Hepatocyte (in vitro differentiated cells): ENCODE measurements around the gene LYRM9. TPM values are rescaled to one million over a fixed set of nuclear protein-coding genes. Genes with fewer than 3 reads are reported as not detected.

ENCODE experiments used
- DNase-seq: peaks from one replicate; pipeline ENCODE4 v3.0.0-alpha.2; 2016; ENCODE audit warnings: low spot score
- H2AFZ ChIP-seq: fragments of 200-600 bp; sonication (generic); 2 replicates; pipeline ENCODE4 v1.6.0; 2016; ENCODE audit warnings: antibody characterized with exemption, mild to moderate bottlenecking
- H3K27ac ChIP-seq: fragments of 200-600 bp; sonication (generic); 2 replicates; pipeline ENCODE4 v1.5.1; 2016; ENCODE audit warnings: mild to moderate bottlenecking
- H3K27me3 ChIP-seq: fragments of 200-600 bp; sonication (generic); 2 replicates; pipeline ENCODE4 v1.6.1; 2016
- H3K36me3 ChIP-seq: fragments of 200-600 bp; sonication (generic); replicated peaks from 2 replicates; pipeline ENCODE4 v1.5.1; 2016; ENCODE audit warnings: low read depth; ENCODE audit not compliant: insufficient read depth
- H3K4me1 ChIP-seq: fragments of 200-600 bp; sonication (generic); 2 replicates; pipeline ENCODE4 v1.5.1; 2016; ENCODE audit warnings: mild to moderate bottlenecking, moderate library complexity; ENCODE audit not compliant: insufficient read depth
- H3K4me2 ChIP-seq: fragments of 200-600 bp; sonication (generic); 2 replicates; pipeline ENCODE4 v1.6.0; 2016
- H3K4me3 ChIP-seq: fragments of 200-600 bp; sonication (generic); 2 replicates; pipeline ENCODE4 v1.5.1; 2016; ENCODE audit warnings: mild to moderate bottlenecking
- H3K79me2 ChIP-seq: fragments of 200-600 bp; sonication (generic); 2 replicates; pipeline ENCODE4 v1.6.0; 2017; ENCODE audit warnings: mild to moderate bottlenecking
- H3K9me2 ChIP-seq: fragments of 200-600 bp; sonication (generic); replicated peaks from 2 replicates; pipeline ENCODE4 v1.6.0; 2017; ENCODE audit warnings: mild to moderate bottlenecking; ENCODE audit not compliant: insufficient read depth
- H3K9me3 ChIP-seq: fragments of 200-600 bp; sonication (generic); 2 replicates; pipeline ENCODE4 v1.5.1; 2016; ENCODE audit warnings: low read depth, mild to moderate bottlenecking
- H4K20me1 ChIP-seq: fragments of 200-600 bp; sonication (generic); 2 replicates; pipeline ENCODE4 v1.6.0; 2016; ENCODE audit warnings: mild to moderate bottlenecking; ENCODE audit not compliant: insufficient read depth, poor library complexity, severe bottlenecking
- EZH2 ChIP-seq: fragments of 200-600 bp; sonication (generic); IDR thresholded peaks from 2 replicates; pipeline ENCODE4 v1.6.1; 2016; ENCODE audit warnings: antibody characterized with exemption, mild to moderate bottlenecking, borderline replicate concordance
- EZH2phosphoT487 ChIP-seq: fragments of 200-600 bp; sonication (generic); IDR thresholded peaks from one replicate; pipeline ENCODE4 v1.6.1; 2018; ENCODE audit warnings: antibody characterized with exemption, mild to moderate bottlenecking, low read depth, moderate library complexity; ENCODE audit not compliant: unreplicated experiment, severe bottlenecking
- WGBS: methylation state at CpG from one replicate; pipeline ENCODE4 v1.1.6; 2016; ENCODE audit warnings: low lambda C conversion rate; ENCODE audit errors: missing lambda C conversion rate; 5-methylcytosine and 5-hydroxymethylcytosine counted together
- polyA plus RNA-seq: library from polyadenylated mRNA; unstranded; fragments of >200 nt; fragmentation: Nextera tagmentation; extraction: Ambion mirVana; gene quantifications from 2 replicates; pipeline ENCODE4 v1.2.1, GENCODE V29; 2016
- total RNA-seq: library from RNA; depleted of rRNA; stranded (reverse); fragments of >200 nt; gene quantifications from 2 replicates; pipeline ENCODE4 v1.2.3, GENCODE V29; 2014
- TF ChIP-seq, protein P1 (sequence below): fragments of 200-600 bp; sonication (generic); IDR thresholded peaks from 2 replicates; pipeline ENCODE4 v1.5.1; 2016; ENCODE audit warnings: antibody characterized with exemption, mild to moderate bottlenecking; ENCODE audit not compliant: poor library complexity

Gene LYRM9
- total and polyA plus RNA-seq, 2 experiments from 2014 or later: 10.5 to 12.2 TPM

DNA sequence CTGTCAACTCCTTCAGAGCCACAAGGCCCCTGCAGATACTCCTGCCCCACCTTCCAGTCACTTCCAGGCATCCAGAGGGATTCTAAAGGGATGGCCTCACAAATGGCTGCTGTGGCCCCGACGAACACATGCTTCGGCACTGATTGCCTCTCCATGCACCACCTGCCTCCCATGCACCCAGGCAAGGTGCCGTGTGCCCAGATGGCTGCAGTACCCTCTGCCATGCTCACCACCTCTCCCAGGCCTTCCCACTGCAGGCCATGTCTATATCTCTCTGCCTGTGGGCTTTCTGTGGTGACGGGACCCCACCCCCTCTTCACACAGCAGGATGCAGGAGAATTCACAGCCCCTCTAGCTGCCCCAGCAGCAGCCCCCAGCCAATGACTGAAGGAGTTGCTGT lies 27.9 kb upstream of the LYRM9 start:
- Histone ChIP-seq H4K20me1 (no peaks in the 10 kb centered on the region), H3K4me3 (no peak overlapping the region), H3K27ac (no peak overlapping the region), H3K36me3 (no peaks in the 10 kb centered on the region), H3K4me2 (no peak overlapping the region), H3K79me2 (no peaks in the 10 kb centered on the region), H2AFZ (no peak overlapping the region), H3K4me1 (no peaks in the 10 kb centered on the region), H3K9me3 (no peaks in the 10 kb centered on the region), H3K9me2 (no peaks in the 10 kb centered on the region), H3K27me3 (no peaks in the 10 kb centered on the region)
- no peak for DNase-seq
- WGBS: 93% methylated on average over 5 of the region's 5 CpGs
- no peak for TF ChIP-seq EZH2
- TF ChIP-seq, protein P1, sequence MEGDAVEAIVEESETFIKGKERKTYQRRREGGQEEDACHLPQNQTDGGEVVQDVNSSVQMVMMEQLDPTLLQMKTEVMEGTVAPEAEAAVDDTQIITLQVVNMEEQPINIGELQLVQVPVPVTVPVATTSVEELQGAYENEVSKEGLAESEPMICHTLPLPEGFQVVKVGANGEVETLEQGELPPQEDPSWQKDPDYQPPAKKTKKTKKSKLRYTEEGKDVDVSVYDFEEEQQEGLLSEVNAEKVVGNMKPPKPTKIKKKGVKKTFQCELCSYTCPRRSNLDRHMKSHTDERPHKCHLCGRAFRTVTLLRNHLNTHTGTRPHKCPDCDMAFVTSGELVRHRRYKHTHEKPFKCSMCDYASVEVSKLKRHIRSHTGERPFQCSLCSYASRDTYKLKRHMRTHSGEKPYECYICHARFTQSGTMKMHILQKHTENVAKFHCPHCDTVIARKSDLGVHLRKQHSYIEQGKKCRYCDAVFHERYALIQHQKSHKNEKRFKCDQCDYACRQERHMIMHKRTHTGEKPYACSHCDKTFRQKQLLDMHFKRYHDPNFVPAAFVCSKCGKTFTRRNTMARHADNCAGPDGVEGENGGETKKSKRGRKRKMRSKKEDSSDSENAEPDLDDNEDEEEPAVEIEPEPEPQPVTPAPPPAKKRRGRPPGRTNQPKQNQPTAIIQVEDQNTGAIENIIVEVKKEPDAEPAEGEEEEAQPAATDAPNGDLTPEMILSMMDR: no peak
- no peak for TF ChIP-seq EZH2phosphoT487

DNA sequence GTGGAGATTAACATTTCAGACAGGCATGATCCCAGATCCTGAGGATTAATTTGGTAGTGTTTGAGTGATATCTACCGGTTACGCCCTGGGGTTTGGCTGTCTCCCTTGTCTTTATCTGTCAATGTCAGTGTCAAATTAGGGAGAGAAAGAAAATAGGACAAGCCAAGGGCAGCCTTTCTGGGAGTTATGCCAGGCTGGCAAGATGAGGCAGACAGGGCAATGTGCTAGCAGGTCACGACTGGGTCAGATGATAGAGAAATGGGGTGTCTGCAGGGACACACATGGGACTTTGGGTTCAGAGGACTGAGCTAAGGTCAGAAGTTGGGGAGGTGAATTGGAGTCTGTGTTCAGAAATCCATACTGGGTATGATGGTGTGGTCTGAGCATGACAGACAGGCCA lies 27.4 kb upstream of the LYRM9 start:
- TF ChIP-seq, protein P1: no peak
- TF ChIP-seq EZH2: no peak
- TF ChIP-seq EZH2phosphoT487: no peak
- WGBS: 92% methylated on average over 3 of the region's 3 CpGs
- H3K27me3 ChIP-seq: no peaks in the 10 kb centered on the region
- H3K79me2 ChIP-seq: no peaks in the 10 kb centered on the region
- no peak overlapping the region for H3K4me2 ChIP-seq
- H2AFZ ChIP-seq: no peak overlapping the region
- no peak for DNase-seq
- H3K4me3 ChIP-seq: no peak overlapping the region
- H3K36me3 ChIP-seq: no peaks in the 10 kb centered on the region
- no peaks in the 10 kb centered on the region for H3K9me2 ChIP-seq
- no peaks in the 10 kb centered on the region for H3K9me3 ChIP-seq
- H3K27ac ChIP-seq: no peak overlapping the region
- H3K4me1 ChIP-seq: no peaks in the 10 kb centered on the region
- no peaks in the 10 kb centered on the region for H4K20me1 ChIP-seq

DNA sequence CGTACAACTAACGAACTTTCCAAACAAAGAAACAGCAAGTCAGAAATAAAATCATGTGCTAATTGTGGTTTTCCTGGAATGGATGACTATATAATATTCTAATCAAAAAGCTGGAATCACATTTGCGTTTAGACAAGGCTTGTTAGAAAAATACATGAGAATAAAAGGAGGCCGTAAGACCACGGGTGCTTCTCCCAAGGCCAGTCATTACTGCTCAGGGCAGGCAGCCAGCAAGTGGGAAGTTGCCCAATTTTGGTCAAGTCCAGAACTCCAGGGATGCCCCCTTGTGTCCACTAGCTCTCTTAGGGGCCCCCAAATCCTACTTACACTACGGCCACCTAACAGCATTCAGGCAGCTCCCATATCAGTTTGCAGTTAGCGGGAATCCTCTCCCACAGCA lies 25.9 kb upstream of the LYRM9 start:
- Histone ChIP-seq H3K9me2 (no peaks in the 10 kb centered on the region), H3K27me3 (no peaks in the 10 kb centered on the region), H3K4me1 (no peaks in the 10 kb centered on the region), H3K9me3 (no peaks in the 10 kb centered on the region), H3K4me2 (no peak overlapping the region), H3K27ac (no peak overlapping the region), H4K20me1 (no peaks in the 10 kb centered on the region), H3K79me2 (no peaks in the 10 kb centered on the region), H3K36me3 (no peaks in the 10 kb centered on the region), H3K4me3 (no peak overlapping the region), H2AFZ (no peak overlapping the region)
- DNase-seq: no peak
- no peak for TF ChIP-seq EZH2
- TF ChIP-seq, protein P1: no peak
- no peak for TF ChIP-seq EZH2phosphoT487
- 88% methylated on average over 7 of the region's 7 CpGs for WGBS

DNA sequence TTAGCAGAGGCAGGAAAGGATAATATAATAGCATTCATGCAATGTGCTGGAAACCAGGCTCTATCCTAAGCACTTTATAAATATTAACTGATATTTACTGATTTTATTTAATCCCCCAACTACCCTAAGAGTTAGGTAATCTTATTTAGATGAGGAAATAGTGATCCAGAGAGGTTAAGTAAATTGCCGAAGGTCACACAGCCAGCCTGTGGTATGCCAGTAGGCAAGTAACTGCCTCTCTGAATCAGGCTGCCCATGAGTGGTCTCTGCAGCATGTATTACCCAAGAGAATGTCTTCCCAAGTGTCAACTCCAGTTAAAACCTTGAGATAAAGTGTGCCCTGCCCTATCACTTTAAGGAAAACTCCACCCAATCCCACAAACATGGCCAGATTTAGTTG lies 25.3 kb upstream of the LYRM9 start:
- 89% methylated on average over 1 of the region's 1 CpG for WGBS
- Histone ChIP-seq H3K9me3 (no peaks in the 10 kb centered on the region), H3K79me2 (no peaks in the 10 kb centered on the region), H3K9me2 (no peaks in the 10 kb centered on the region), H3K36me3 (no peaks in the 10 kb centered on the region), H3K4me2 (no peak overlapping the region), H3K27me3 (no peaks in the 10 kb centered on the region), H3K27ac (no peak overlapping the region), H4K20me1 (no peaks in the 10 kb centered on the region), H3K4me1 (no peaks in the 10 kb centered on the region), H2AFZ (no peak overlapping the region), H3K4me3 (no peak overlapping the region)
- no peak for DNase-seq
- TF ChIP-seq, protein P1: no peak
- TF ChIP-seq EZH2phosphoT487: no peak
- no peak for TF ChIP-seq EZH2
